H1 (cell line): Measurements from ENCODE around the gene COPS7A. TPM values are rescaled to one million over a fixed set of nuclear protein-coding genes. Genes with fewer than 3 reads are reported as not detected.

ENCODE experiments used
- CTCF ChIA-PET: fragments of 300-600 bp; sonication (Branson Sonifier 250); formaldehyde crosslinking; loops from one replicate; lab custom pipeline; 2021; ENCODE audit not compliant: partially characterized antibody; lab: Charles Lee
- POLR2A ChIA-PET: fragments of 300-600 bp; sonication (Branson Sonifier 250); formaldehyde crosslinking; loops from one replicate; lab custom pipeline; 2021; ENCODE audit warnings: inconsistent platforms; ENCODE audit not compliant: partially characterized antibody; lab: Charles Lee
- DNase-seq, 2 experiments: peaks; one replicate each; pipeline versions ENCODE4 v3.0.0 to v3.0.0-alpha.2; 2010 to 2022; ENCODE audit warnings: low spot score in 2 of 2, low read depth in 1 of 2, mixed read lengths in 1 of 2
- FAIRE-seq: peaks from 2 replicates; lab custom pipeline; 2011; peaks lifted over from hg19 to GRCh38; lab: Jason Lieb, UNC
- H2AFZ ChIP-seq: 2 replicates; pipeline ENCODE4 v1.8.1; 2012; ENCODE audit warnings: low read length, inconsistent platforms
- H2AK5ac ChIP-seq: 2 replicates; pipeline ENCODE4 v1.6.1; 2013; ENCODE audit warnings: low read depth, low read length
- H2BK120ac ChIP-seq: replicated peaks from 2 replicates; pipeline ENCODE3; 2013; ENCODE audit warnings: low read depth, low read length, inconsistent platforms
- H2BK12ac ChIP-seq: 2 replicates; pipeline ENCODE4 v1.6.1; 2013; ENCODE audit warnings: low read depth, low read length
- H2BK15ac ChIP-seq: 2 replicates; pipeline ENCODE4 v1.6.1; 2013; ENCODE audit warnings: low read length
- H2BK20ac ChIP-seq: 2 replicates; pipeline ENCODE4 v1.6.1; 2013; ENCODE audit warnings: low read length
- H2BK5ac ChIP-seq: 2 replicates; pipeline ENCODE4 v1.6.1; 2013; ENCODE audit warnings: low read depth, low read length
- H3K14ac ChIP-seq: 2 replicates; pipeline ENCODE4 v1.6.1; 2013; ENCODE audit warnings: inconsistent platforms; ENCODE audit not compliant: insufficient read length
- H3K18ac ChIP-seq: 2 replicates; pipeline ENCODE4 v1.6.1; 2013; ENCODE audit warnings: low read length; ENCODE audit errors: extremely low read depth
- H3K23ac ChIP-seq: 2 replicates; pipeline ENCODE4 v1.6.1; 2013; ENCODE audit warnings: inconsistent platforms; ENCODE audit not compliant: insufficient read length
- H3K23me2 ChIP-seq: 2 replicates; pipeline ENCODE4 v1.6.1; 2013; ENCODE audit warnings: low read depth, low read length
- H3K27ac ChIP-seq: 2 replicates; pipeline ENCODE4 v1.6.1; 2011; ENCODE audit warnings: low read depth, low read length, inconsistent platforms
- H3K27me3 ChIP-seq, 4 experiments: replicated peaks in 1 of 4; 1 replicate in 1 of 4; 2 replicates in 3 of 4; pipeline versions ENCODE4 v1.6.1 to v1.8.1; 2011 to 2013; ENCODE audit warnings: low read length in 3 of 4, mild to moderate bottlenecking in 3 of 4, inconsistent platforms in 2 of 4, mixed read lengths in 2 of 4, moderate library complexity in 1 of 4; ENCODE audit not compliant: control insufficient read depth in 3 of 4, insufficient read depth in 3 of 4; ENCODE audit errors: extremely low read depth in 1 of 4
- H3K36me3 ChIP-seq, 4 experiments: 2 replicates each; pipeline versions ENCODE4 v1.6.1 to v1.8.1; 2011 to 2013; ENCODE audit warnings: mild to moderate bottlenecking in 4 of 4, low read length in 3 of 4, moderate library complexity in 2 of 4, control low read depth in 1 of 4, inconsistent platforms in 1 of 4; ENCODE audit not compliant: insufficient read depth in 4 of 4, control insufficient read depth in 2 of 4
- H3K4ac ChIP-seq: replicated peaks from 2 replicates; pipeline ENCODE3; 2013; ENCODE audit warnings: low read length, low read depth, mixed read lengths, inconsistent platforms; ENCODE audit not compliant: insufficient read length
- H3K4me1 ChIP-seq, 4 experiments: replicated peaks in 1 of 4; 1 replicate in 1 of 4; 2 replicates in 3 of 4; pipeline versions ENCODE4 v1.6.1 to v1.8.1; 2011 to 2013; ENCODE audit warnings: low read length in 3 of 4, inconsistent platforms in 2 of 4, mixed read lengths in 1 of 4; ENCODE audit not compliant: insufficient read depth in 4 of 4, control insufficient read depth in 3 of 4
- H3K4me2 ChIP-seq, 2 experiments: 2 replicates each; pipeline versions ENCODE4 v1.6.1 to v1.8.1; 2011 to 2013; ENCODE audit warnings: low read depth in 2 of 2, low read length in 2 of 2, control low read depth in 1 of 2, inconsistent platforms in 1 of 2, mild to moderate bottlenecking in 1 of 2; ENCODE audit not compliant: insufficient read depth in 1 of 2
- H3K4me3 ChIP-seq, 4 experiments: fragments of 200-600, 300-600 bp in 1 of 4; sonication (generic), shearing (Covaris generic), sonication (Bioruptor Twin) in 1 of 4; 2 replicates each; pipeline versions ENCODE4 v1.5.1 to v1.8.1; 2011 to 2016; ENCODE audit warnings: low read length in 4 of 4, low read depth in 3 of 4, control low read depth in 2 of 4, inconsistent platforms in 2 of 4, mild to moderate bottlenecking in 2 of 4, mixed read lengths in 1 of 4, moderate library complexity in 1 of 4; ENCODE audit not compliant: insufficient read depth in 2 of 4; ENCODE audit errors: extremely low read depth in 1 of 4
- H3K56ac ChIP-seq: replicated peaks from 2 replicates; pipeline ENCODE3; 2013; ENCODE audit warnings: low read depth, mild to moderate bottlenecking, mixed read lengths, low read length, inconsistent platforms; ENCODE audit not compliant: insufficient read length
- H3K79me1 ChIP-seq: 2 replicates; pipeline ENCODE4 v1.6.1; 2013; ENCODE audit warnings: low read depth, low read length, control low read depth
- H3K79me2 ChIP-seq, 2 experiments: 2 replicates each; pipeline versions ENCODE4 v1.6.1 to v1.8.1; 2012 to 2013; ENCODE audit warnings: low read length in 2 of 2, mild to moderate bottlenecking in 2 of 2, inconsistent platforms in 1 of 2; ENCODE audit not compliant: insufficient read depth in 2 of 2, control insufficient read depth in 1 of 2
- H3K9ac ChIP-seq, 4 experiments: replicated peaks in 1 of 4; 1 replicate in 1 of 4; 2 replicates in 3 of 4; pipeline versions ENCODE4 v1.6.1 to v1.8.1; 2011 to 2013; ENCODE audit warnings: low read depth in 3 of 4, low read length in 3 of 4, control low read depth in 2 of 4, mild to moderate bottlenecking in 2 of 4, moderate library complexity in 2 of 4, inconsistent platforms in 1 of 4; ENCODE audit errors: extremely low read depth in 1 of 4
- H3K9me3 ChIP-seq, 2 experiments: 2 replicates each; pipeline versions ENCODE4 v1.6.1 to v1.8.1; 2012 to 2013; ENCODE audit warnings: mild to moderate bottlenecking in 2 of 2, moderate library complexity in 2 of 2, control low read depth in 1 of 2, inconsistent platforms in 1 of 2, low read depth in 1 of 2, low read length in 1 of 2, mixed read lengths in 1 of 2; ENCODE audit not compliant: insufficient read depth in 2 of 2
- H4K20me1 ChIP-seq, 2 experiments: replicated peaks in 1 of 2; 2 replicates each; pipeline versions ENCODE3 to v1.8.1; 2011 to 2013; ENCODE audit warnings: inconsistent platforms in 2 of 2, low read length in 2 of 2, mild to moderate bottlenecking in 1 of 2; ENCODE audit not compliant: insufficient read depth in 2 of 2, control insufficient read depth in 1 of 2
- H4K5ac ChIP-seq: 2 replicates; pipeline ENCODE4 v1.6.1; 2013; ENCODE audit warnings: low read length, low read depth, mixed read lengths, inconsistent platforms; ENCODE audit not compliant: insufficient read length
- H4K8ac ChIP-seq: 2 replicates; pipeline ENCODE4 v1.8.0; 2013; ENCODE audit warnings: mild to moderate bottlenecking, moderate library complexity, low read length, inconsistent platforms; ENCODE audit not compliant: insufficient read depth; ENCODE audit errors: extremely low read depth
- H4K91ac ChIP-seq: replicated peaks from 2 replicates; pipeline ENCODE3; 2013; ENCODE audit warnings: low read length, mixed read lengths, inconsistent platforms; ENCODE audit not compliant: insufficient read length
- BACH1 ChIP-seq: IDR thresholded peaks from 2 replicates; pipeline ENCODE4 v1.6.1; 2012; ENCODE audit warnings: low read length, improper control_type of control experiment
- BCL11A ChIP-seq, 2 experiments: IDR thresholded peaks; one replicate each; pipeline ENCODE4 v1.6.1; 2011; ENCODE audit warnings: low read depth in 2 of 2, low read length in 2 of 2, mild to moderate bottlenecking in 2 of 2
- CHD1 ChIP-seq: IDR thresholded peaks from 2 replicates; pipeline ENCODE4 v1.6.1; 2012; ENCODE audit warnings: low read depth, low read length, improper control_type of control experiment
- CTCF ChIP-seq, 3 experiments: IDR thresholded peaks; 1 replicate in 2 of 3; 2 replicates in 1 of 3; pipeline versions ENCODE4 v1.5.1 to v1.6.1; 2011; ENCODE audit warnings: low read length in 3 of 3, mild to moderate bottlenecking in 3 of 3, inconsistent platforms in 2 of 3, low read depth in 1 of 3, moderate library complexity in 1 of 3; ENCODE audit not compliant: insufficient read depth in 1 of 3; ENCODE audit errors: control extremely low read depth in 1 of 3
- EZH2 ChIP-seq: fragments of 200-600 bp; sonication (generic); IDR thresholded peaks from 2 replicates; pipeline ENCODE4 v1.7.1; 2012; ENCODE audit warnings: low read depth, mild to moderate bottlenecking, moderate library complexity, low read length, inconsistent platforms; ENCODE audit not compliant: severe bottlenecking
- GTF2F1 ChIP-seq: IDR thresholded peaks from 2 replicates; pipeline ENCODE4 v1.6.1; 2012; ENCODE audit warnings: low read depth, low read length, improper control_type of control experiment, borderline replicate concordance
- HDAC6 ChIP-seq: IDR thresholded peaks from one replicate; pipeline ENCODE4 v1.7.1; 2012; ENCODE audit warnings: low read depth, mild to moderate bottlenecking, inconsistent platforms, low read length, moderate library complexity
- JUN ChIP-seq: IDR thresholded peaks from 2 replicates; pipeline ENCODE4 v1.6.1; 2011; ENCODE audit warnings: low read depth, mild to moderate bottlenecking, improper control_type of control experiment, low read length
- PHF8 ChIP-seq: fragments of 200-600 bp; sonication (generic); conservative IDR thresholded peaks from 2 replicates; pipeline ENCODE4 v1.7.1; 2012; ENCODE audit warnings: low read depth, mild to moderate bottlenecking, inconsistent platforms, low read length, moderate library complexity
- RXRA ChIP-seq: IDR thresholded peaks from 2 replicates; pipeline ENCODE4 v1.6.1; 2011; ENCODE audit warnings: low read depth, mild to moderate bottlenecking, low read length, moderate library complexity; ENCODE audit not compliant: insufficient read depth
- SAP30 ChIP-seq: fragments of 300-600 bp; sonication (generic); IDR thresholded peaks from 2 replicates; pipeline ENCODE4 v1.7.1; 2012; ENCODE audit warnings: low read length, moderate library complexity, mild to moderate bottlenecking, inconsistent platforms; ENCODE audit not compliant: insufficient read depth, insufficient replicate concordance
- WGBS, 2 experiments: shearing (Covaris generic) in 1 of 2; methylation state at CpG; one replicate each; pipeline versions ENCODE4 v1.1.6 to v1.1.7; 2013 to 2015; ENCODE audit warnings: low lambda C conversion rate in 2 of 2, mixed read lengths in 2 of 2, inconsistent platforms in 1 of 2, low coverage in 1 of 2, missing lambda C conversion rate in 1 of 2; ENCODE audit not compliant: insufficient replicate concordance in 2 of 2, insufficient coverage in 1 of 2, insufficient read length in 1 of 2; ENCODE audit errors: extremely low coverage in 1 of 2, missing lambda C conversion rate in 1 of 2; 5-methylcytosine and 5-hydroxymethylcytosine counted together
- polyA plus RNA-seq, 7 experiments: library from polyadenylated mRNA; depleted of rRNA in 3 of 7; stranded (reverse) in 5 of 7; unstranded in 2 of 7; fragments of >200 nt in 5 of 7; fragments of 200-250 nt in 2 of 7; gene quantifications; 1 replicate in 5 of 7; 2 replicates in 1 of 7; 4 replicates in 1 of 7; pipeline versions ENCODE4 v1.2.1 to v1.2.3, GENCODE V29; 2011 to 2013; ENCODE audit warnings: missing spikeins in 2 of 7, mixed read lengths in 2 of 7
- total RNA-seq: library from RNA; stranded (reverse); fragmentation: NEBNext Ultra II Directional; extraction: Animal tissue kit (Norgen Biotek cat#: 25700); gene quantifications from 2 replicates; pipeline ENCODE4 v1.2.1, GENCODE V29; 2021

COPS7A gene
- total and polyA plus RNA-seq, 2 of the 8 experiments (the other 6 are each of a cell fraction or from before 2014, with no cell fraction given) = 44.5 to 95.9 TPM

GRCh38 chr12:6742834-6743233 lies 19.0 kb downstream of the COPS7A start:
- Histone ChIP-seq H3K56ac (no peak overlapping the region), H2BK20ac (no peak overlapping the region), H3K36me3 (peaks cover 4 to 22% (median 12%) of the 10 kb centered on the region in 4 experiments), H3K27me3 (no peaks in the 10 kb centered on the region), H3K4me2 (no peak overlapping the region), H2BK120ac (no peak overlapping the region), H4K20me1 (peaks cover 2 to 4% of the 10 kb centered on the region in 2 experiments), H3K4me3 (no peak overlapping the region), H2AFZ (no peak overlapping the region), H3K14ac (no peak overlapping the region), H4K5ac (no peak overlapping the region), H3K23me2 (no peaks in the 10 kb centered on the region), H3K9ac (no peak overlapping the region), H3K18ac (no peak overlapping the region), H3K23ac (no peak overlapping the region), H3K9me3 (no peaks in the 10 kb centered on the region), H3K79me2 (no peaks in the 10 kb centered on the region), H3K4me1 (no peaks in the 10 kb centered on the region), H4K8ac (no peak overlapping the region), H3K4ac (no peak overlapping the region), H2AK5ac (no peak overlapping the region), H2BK5ac (no peak overlapping the region), H3K27ac (no peak overlapping the region), H2BK15ac (no peak overlapping the region), H4K91ac (no peak overlapping the region), H3K79me1 (no peaks in the 10 kb centered on the region), H2BK12ac (no peak overlapping the region)
- WGBS, 2 experiments = 89% methylated on average over 3 of the region's 3 CpGs; no CpG with 5 or more reads in 1 of the 2 experiments
- ChIA-PET CTCF (interaction anchor here (0.6 to 1.9 kb wide), 2 partner anchors 81 to 132 kb away, joined by 3 to 5 read pairs; no protein-coding TSS in a partner anchor), POLR2A (interaction anchor here (0.9 to 1.6 kb wide), 4 partner anchors 9 to 130 kb away, joined by 3 to 10 read pairs (median 4); partner anchors contain the start of genes CDCA3, MLF2 and USP5)
- FAIRE-seq (no peak), DNase-seq (no peak)
- TF ChIP-seq GTF2F1 (no peak), CTCF (IDR thresholded peaks at IDR 0.05; ENCODE audit: control extremely low read depth in 1 of 3, insufficient read depth in 1 of 3, low read depth in 1 of 3, low read length in 3 of 3) (no peak), PHF8 (no peak), SAP30 (no peak), EZH2 (no peak), BCL11A (IDR thresholded peaks at IDR 0.05; ENCODE audit: low read depth in 2 of 2, low read length in 2 of 2) (no peak), HDAC6 (no peak), JUN (no peak), RXRA (no peak), BACH1 (no peak), CHD1 (no peak)
